Endothelial cell of umbilical vein (primary cell): ENCODE measurements around the gene FAM180A.

ENCODE experiments used
- CTCF ChIP-seq, 2 donors: IDR thresholded peaks; 1 replicate in 1 of 2; 2 replicates in 1 of 2; pipeline ENCODE4 v1.5.1; 2011; ENCODE audit warnings: low read length in 2 of 2, mild to moderate bottlenecking in 2 of 2, moderate library complexity in 2 of 2, control low read depth in 1 of 2, inconsistent platforms in 1 of 2, low read depth in 1 of 2; ENCODE audit not compliant: insufficient read depth in 1 of 2; ENCODE audit errors: extremely low read depth in 1 of 2
- EZH2 ChIP-seq: IDR thresholded peaks from 2 replicates; pipeline ENCODE4 v1.6.1; 2012; ENCODE audit warnings: borderline replicate concordance, low read depth, mild to moderate bottlenecking, moderate library complexity, low read length, inconsistent platforms; ENCODE audit not compliant: severe bottlenecking
- POLR2A ChIP-seq: IDR thresholded peaks from 2 replicates; pipeline ENCODE4 v1.6.1; 2012; ENCODE audit warnings: low read depth, mild to moderate bottlenecking, control low read depth, low read length
- POLR2AphosphoS5 ChIP-seq: IDR thresholded peaks from 2 replicates; pipeline ENCODE4 v1.6.1; 2012; ENCODE audit warnings: low read depth, mild to moderate bottlenecking, control low read depth, low read length, moderate library complexity; ENCODE audit not compliant: insufficient read depth
- TF ChIP-seq, protein P1 (sequence below): IDR thresholded peaks from 2 replicates; pipeline ENCODE4 v1.6.1; 2011; ENCODE audit not compliant: insufficient read depth, insufficient read length

GRCh38 chr7:135706858-135707569, 41.6 kb downstream of the FAM180A start:
- no peak for TF ChIP-seq CTCF (IDR thresholded peaks at IDR 0.05; ENCODE audit: extremely low read depth in 1 of 2, insufficient read depth in 1 of 2, low read depth in 1 of 2, low read length in 2 of 2)
- no peak for TF ChIP-seq POLR2AphosphoS5
- no peak for TF ChIP-seq EZH2
- TF ChIP-seq POLR2A, result no peak
- TF ChIP-seq, protein P1, sequence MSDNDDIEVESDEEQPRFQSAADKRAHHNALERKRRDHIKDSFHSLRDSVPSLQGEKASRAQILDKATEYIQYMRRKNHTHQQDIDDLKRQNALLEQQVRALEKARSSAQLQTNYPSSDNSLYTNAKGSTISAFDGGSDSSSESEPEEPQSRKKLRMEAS, result no peak
